BE2C (cell line): Measurements from ENCODE around the gene HELZ.
"Not testable (repeated sequence)": the region's sequence is repeated elsewhere in the genome, so short reads cannot be mapped to it uniquely, and the experiment has no call there.

Experiments
- DNase-seq: peaks from one replicate; pipeline ENCODE4 v3.0.0-alpha.2; 2020
- H3K27me3 ChIP-seq: fragments of 250-450 bp; sonication (Bioruptor Pico); 2 replicates; pipeline ENCODE4 v1.5.1; 2020; ENCODE audit warnings: mild to moderate bottlenecking
- H3K36me3 ChIP-seq: fragments of 250-450 bp; sonication (Bioruptor Pico); 2 replicates; pipeline ENCODE4 v1.5.1; 2020; ENCODE audit warnings: mild to moderate bottlenecking
- H3K4me1 ChIP-seq: fragments of 250-450 bp; sonication (Bioruptor Pico); 2 replicates; pipeline ENCODE4 v1.5.1; 2020
- H3K4me3 ChIP-seq: 2 replicates; pipeline ENCODE4 v1.5.1; 2011; ENCODE audit warnings: low read depth, low read length
- H3K9me3 ChIP-seq: fragments of 250-450 bp; sonication (Bioruptor Pico); 2 replicates; pipeline ENCODE4 v1.5.1; 2020
- CTCF ChIP-seq: IDR thresholded peaks from 2 replicates; pipeline ENCODE4 v1.5.1; 2012; ENCODE audit warnings: mild to moderate bottlenecking, low read depth, low read length

HELZ gene

GRCh38 chr17:67044016-67044772 lies 200.8 kb downstream of the HELZ start, which contains the start of gene CACNG1:
Gene CACNG1, plus strand, starts transcription at chr17:67044554. Its CDS starts 107 bp downstream, at chr17:67044661.
- TF ChIP-seq CTCF, result no peak
- Histone ChIP-seq H3K36me3 (no peaks in the 10 kb centered on the region; the same call in 1 of the 2 replicates), H3K27me3 (no peaks in the 10 kb centered on the region), H3K4me3 (no peak within 1 kb of the TSS), H3K9me3 (peaks cover 10% of the 10 kb centered on the region), H3K4me1 (peaks cover 4% of the 10 kb centered on the region)
- DNase-seq, result no peak

- peaks cover 4% of the 10 kb centered on the region for H3K4me1 ChIP-seq
- no peak overlapping the region for H3K4me3 ChIP-seq
- no peaks in the 10 kb centered on the region for H3K36me3 ChIP-seq
- no peaks in the 10 kb centered on the region for H3K27me3 ChIP-seq
- no peak for DNase-seq
- TF ChIP-seq CTCF, result no peak
- peaks cover 6% of the 10 kb centered on the region for H3K9me3 ChIP-seq
Measured at GRCh38 chr17:67043283-67043682, 201.7 kb downstream of the HELZ start.

GRCh38 chr17:67041941-67042899 lies 202.8 kb downstream of the HELZ start:
- no peak for TF ChIP-seq CTCF
- H3K27me3 ChIP-seq, result no peaks in the 10 kb centered on the region
- H3K4me3 ChIP-seq, result no peak overlapping the region
- H3K36me3 ChIP-seq, result no peaks in the 10 kb centered on the region
- peaks cover under 1% of the 10 kb centered on the region for H3K4me1 ChIP-seq
- peaks cover 3% of the 10 kb centered on the region; the same call in 1 of the 2 replicates for H3K9me3 ChIP-seq
- no peak for DNase-seq

- DNase-seq, result no peak
- Histone ChIP-seq H3K36me3 (no peaks in the 10 kb centered on the region), H3K4me1 (no peaks in the 10 kb centered on the region), H3K4me3 (no peak overlapping the region), H3K9me3 (peaks cover 3% of the 10 kb centered on the region; the same call in 1 of the 2 replicates), H3K27me3 (no peaks in the 10 kb centered on the region)
- TF ChIP-seq CTCF, result no peak
Measured at GRCh38 chr17:67041531-67041930, 203.5 kb downstream of the HELZ start.

- H3K4me1 ChIP-seq, H3K36me3 ChIP-seq, H3K27me3 ChIP-seq, H3K4me3 ChIP-seq, H3K9me3 ChIP-seq, DNase-seq: not testable (repeated sequence)
Measured at GRCh38 chr17:67041119-67041518, 203.9 kb downstream of the HELZ start.

GRCh38 chr17:67040652-67041051 lies 204.3 kb downstream of the HELZ start:
- DNase-seq, result no peak
- no peak for TF ChIP-seq CTCF
- Histone ChIP-seq H3K4me3 (no peak overlapping the region), H3K27me3 (no peaks in the 10 kb centered on the region), H3K9me3 (peaks cover 3% of the 10 kb centered on the region; the same call in 1 of the 2 replicates), H3K4me1 (peaks cover under 1% of the 10 kb centered on the region), H3K36me3 (no peaks in the 10 kb centered on the region)
